H1 (cell line): ENCODE results near the gene GPR156. TPM values are rescaled to one million over a fixed set of nuclear protein-coding genes. Genes with fewer than 3 reads are reported as not detected.
"Not testable (repeated sequence)": the region's sequence is repeated elsewhere in the genome, so short reads cannot be mapped to it uniquely, and the experiment has no call there.

Experiments used
- CTCF ChIA-PET: fragments of 300-600 bp; sonication (Branson Sonifier 250); formaldehyde crosslinking; loops from one replicate; lab custom pipeline; 2021; ENCODE audit not compliant: partially characterized antibody; lab: Charles Lee
- POLR2A ChIA-PET: fragments of 300-600 bp; sonication (Branson Sonifier 250); formaldehyde crosslinking; loops from one replicate; lab custom pipeline; 2021; ENCODE audit warnings: inconsistent platforms; ENCODE audit not compliant: partially characterized antibody; lab: Charles Lee
- DNase-seq, 2 experiments: peaks; one replicate each; pipeline versions ENCODE4 v3.0.0 to v3.0.0-alpha.2; 2010 to 2022; ENCODE audit warnings: low spot score in 2 of 2, low read depth in 1 of 2, mixed read lengths in 1 of 2
- FAIRE-seq: peaks from 2 replicates; lab custom pipeline; 2011; peaks lifted over from hg19 to GRCh38; lab: Jason Lieb, UNC
- H2AFZ ChIP-seq: 2 replicates; pipeline ENCODE4 v1.8.1; 2012; ENCODE audit warnings: low read length, inconsistent platforms
- H2AK5ac ChIP-seq: 2 replicates; pipeline ENCODE4 v1.6.1; 2013; ENCODE audit warnings: low read depth, low read length
- H2BK120ac ChIP-seq: replicated peaks from 2 replicates; pipeline ENCODE3; 2013; ENCODE audit warnings: low read depth, low read length, inconsistent platforms
- H2BK12ac ChIP-seq: 2 replicates; pipeline ENCODE4 v1.6.1; 2013; ENCODE audit warnings: low read depth, low read length
- H2BK15ac ChIP-seq: 2 replicates; pipeline ENCODE4 v1.6.1; 2013; ENCODE audit warnings: low read length
- H2BK20ac ChIP-seq: 2 replicates; pipeline ENCODE4 v1.6.1; 2013; ENCODE audit warnings: low read length
- H2BK5ac ChIP-seq: 2 replicates; pipeline ENCODE4 v1.6.1; 2013; ENCODE audit warnings: low read depth, low read length
- H3K14ac ChIP-seq: 2 replicates; pipeline ENCODE4 v1.6.1; 2013; ENCODE audit warnings: inconsistent platforms; ENCODE audit not compliant: insufficient read length
- H3K18ac ChIP-seq: 2 replicates; pipeline ENCODE4 v1.6.1; 2013; ENCODE audit warnings: low read length; ENCODE audit errors: extremely low read depth
- H3K23ac ChIP-seq: 2 replicates; pipeline ENCODE4 v1.6.1; 2013; ENCODE audit warnings: inconsistent platforms; ENCODE audit not compliant: insufficient read length
- H3K23me2 ChIP-seq: 2 replicates; pipeline ENCODE4 v1.6.1; 2013; ENCODE audit warnings: low read depth, low read length
- H3K27ac ChIP-seq: 2 replicates; pipeline ENCODE4 v1.6.1; 2011; ENCODE audit warnings: low read depth, low read length, inconsistent platforms
- H3K27me3 ChIP-seq, 4 experiments: replicated peaks in 1 of 4; 1 replicate in 1 of 4; 2 replicates in 3 of 4; pipeline versions ENCODE4 v1.6.1 to v1.8.1; 2011 to 2013; ENCODE audit warnings: low read length in 3 of 4, mild to moderate bottlenecking in 3 of 4, inconsistent platforms in 2 of 4, mixed read lengths in 2 of 4, moderate library complexity in 1 of 4; ENCODE audit not compliant: control insufficient read depth in 3 of 4, insufficient read depth in 3 of 4; ENCODE audit errors: extremely low read depth in 1 of 4
- H3K36me3 ChIP-seq, 4 experiments: 2 replicates each; pipeline versions ENCODE4 v1.6.1 to v1.8.1; 2011 to 2013; ENCODE audit warnings: mild to moderate bottlenecking in 4 of 4, low read length in 3 of 4, moderate library complexity in 2 of 4, control low read depth in 1 of 4, inconsistent platforms in 1 of 4; ENCODE audit not compliant: insufficient read depth in 4 of 4, control insufficient read depth in 2 of 4
- H3K4ac ChIP-seq: replicated peaks from 2 replicates; pipeline ENCODE3; 2013; ENCODE audit warnings: low read length, low read depth, mixed read lengths, inconsistent platforms; ENCODE audit not compliant: insufficient read length
- H3K4me1 ChIP-seq, 4 experiments: replicated peaks in 1 of 4; 1 replicate in 1 of 4; 2 replicates in 3 of 4; pipeline versions ENCODE4 v1.6.1 to v1.8.1; 2011 to 2013; ENCODE audit warnings: low read length in 3 of 4, inconsistent platforms in 2 of 4, mixed read lengths in 1 of 4; ENCODE audit not compliant: insufficient read depth in 4 of 4, control insufficient read depth in 3 of 4
- H3K4me2 ChIP-seq, 2 experiments: 2 replicates each; pipeline versions ENCODE4 v1.6.1 to v1.8.1; 2011 to 2013; ENCODE audit warnings: low read depth in 2 of 2, low read length in 2 of 2, control low read depth in 1 of 2, inconsistent platforms in 1 of 2, mild to moderate bottlenecking in 1 of 2; ENCODE audit not compliant: insufficient read depth in 1 of 2
- H3K4me3 ChIP-seq, 4 experiments: fragments of 200-600, 300-600 bp in 1 of 4; sonication (generic), shearing (Covaris generic), sonication (Bioruptor Twin) in 1 of 4; 2 replicates each; pipeline versions ENCODE4 v1.5.1 to v1.8.1; 2011 to 2016; ENCODE audit warnings: low read length in 4 of 4, low read depth in 3 of 4, control low read depth in 2 of 4, inconsistent platforms in 2 of 4, mild to moderate bottlenecking in 2 of 4, mixed read lengths in 1 of 4, moderate library complexity in 1 of 4; ENCODE audit not compliant: insufficient read depth in 2 of 4; ENCODE audit errors: extremely low read depth in 1 of 4
- H3K56ac ChIP-seq: replicated peaks from 2 replicates; pipeline ENCODE3; 2013; ENCODE audit warnings: low read depth, mild to moderate bottlenecking, mixed read lengths, low read length, inconsistent platforms; ENCODE audit not compliant: insufficient read length
- H3K79me1 ChIP-seq: 2 replicates; pipeline ENCODE4 v1.6.1; 2013; ENCODE audit warnings: low read depth, low read length, control low read depth
- H3K79me2 ChIP-seq, 2 experiments: 2 replicates each; pipeline versions ENCODE4 v1.6.1 to v1.8.1; 2012 to 2013; ENCODE audit warnings: low read length in 2 of 2, mild to moderate bottlenecking in 2 of 2, inconsistent platforms in 1 of 2; ENCODE audit not compliant: insufficient read depth in 2 of 2, control insufficient read depth in 1 of 2
- H3K9ac ChIP-seq, 4 experiments: replicated peaks in 1 of 4; 1 replicate in 1 of 4; 2 replicates in 3 of 4; pipeline versions ENCODE4 v1.6.1 to v1.8.1; 2011 to 2013; ENCODE audit warnings: low read depth in 3 of 4, low read length in 3 of 4, control low read depth in 2 of 4, mild to moderate bottlenecking in 2 of 4, moderate library complexity in 2 of 4, inconsistent platforms in 1 of 4; ENCODE audit errors: extremely low read depth in 1 of 4
- H3K9me3 ChIP-seq, 2 experiments: 2 replicates each; pipeline versions ENCODE4 v1.6.1 to v1.8.1; 2012 to 2013; ENCODE audit warnings: mild to moderate bottlenecking in 2 of 2, moderate library complexity in 2 of 2, control low read depth in 1 of 2, inconsistent platforms in 1 of 2, low read depth in 1 of 2, low read length in 1 of 2, mixed read lengths in 1 of 2; ENCODE audit not compliant: insufficient read depth in 2 of 2
- H4K20me1 ChIP-seq, 2 experiments: replicated peaks in 1 of 2; 2 replicates each; pipeline versions ENCODE3 to v1.8.1; 2011 to 2013; ENCODE audit warnings: inconsistent platforms in 2 of 2, low read length in 2 of 2, mild to moderate bottlenecking in 1 of 2; ENCODE audit not compliant: insufficient read depth in 2 of 2, control insufficient read depth in 1 of 2
- H4K5ac ChIP-seq: 2 replicates; pipeline ENCODE4 v1.6.1; 2013; ENCODE audit warnings: low read length, low read depth, mixed read lengths, inconsistent platforms; ENCODE audit not compliant: insufficient read length
- H4K8ac ChIP-seq: 2 replicates; pipeline ENCODE4 v1.8.0; 2013; ENCODE audit warnings: mild to moderate bottlenecking, moderate library complexity, low read length, inconsistent platforms; ENCODE audit not compliant: insufficient read depth; ENCODE audit errors: extremely low read depth
- H4K91ac ChIP-seq: replicated peaks from 2 replicates; pipeline ENCODE3; 2013; ENCODE audit warnings: low read length, mixed read lengths, inconsistent platforms; ENCODE audit not compliant: insufficient read length
- SAP30 ChIP-seq: fragments of 300-600 bp; sonication (generic); IDR thresholded peaks from 2 replicates; pipeline ENCODE4 v1.7.1; 2012; ENCODE audit warnings: low read length, moderate library complexity, mild to moderate bottlenecking, inconsistent platforms; ENCODE audit not compliant: insufficient read depth, insufficient replicate concordance
- TCF12 ChIP-seq: IDR thresholded peaks from 2 replicates; pipeline ENCODE4 v1.6.1; 2011; ENCODE audit warnings: low read depth, mild to moderate bottlenecking, low read length
- WGBS, 2 experiments: shearing (Covaris generic) in 1 of 2; methylation state at CpG; one replicate each; pipeline versions ENCODE4 v1.1.6 to v1.1.7; 2013 to 2015; ENCODE audit warnings: low lambda C conversion rate in 2 of 2, mixed read lengths in 2 of 2, inconsistent platforms in 1 of 2, low coverage in 1 of 2, missing lambda C conversion rate in 1 of 2; ENCODE audit not compliant: insufficient replicate concordance in 2 of 2, insufficient coverage in 1 of 2, insufficient read length in 1 of 2; ENCODE audit errors: extremely low coverage in 1 of 2, missing lambda C conversion rate in 1 of 2; 5-methylcytosine and 5-hydroxymethylcytosine counted together
- polyA plus RNA-seq, 7 experiments: library from polyadenylated mRNA; depleted of rRNA in 3 of 7; stranded (reverse) in 5 of 7; unstranded in 2 of 7; fragments of >200 nt in 5 of 7; fragments of 200-250 nt in 2 of 7; gene quantifications; 1 replicate in 5 of 7; 2 replicates in 1 of 7; 4 replicates in 1 of 7; pipeline versions ENCODE4 v1.2.1 to v1.2.3, GENCODE V29; 2011 to 2013; ENCODE audit warnings: missing spikeins in 2 of 7, mixed read lengths in 2 of 7
- total RNA-seq: library from RNA; stranded (reverse); fragmentation: NEBNext Ultra II Directional; extraction: Animal tissue kit (Norgen Biotek cat#: 25700); gene quantifications from 2 replicates; pipeline ENCODE4 v1.2.1, GENCODE V29; 2021

GPR156 gene
- total and polyA plus RNA-seq, 2 of the 8 experiments (the other 6 are each of a cell fraction or from before 2014, with no cell fraction given): 1.6 to 1.8 TPM

- no peak for TF ChIP-seq SAP30
- TF ChIP-seq TCF12: no peak
Observed at GRCh38 chr3:120324190-120324589, 39.2 kb upstream of the GPR156 start (continued).

GRCh38 chr3:120323761-120324160 is 38.7 kb upstream of the GPR156 start:
- H2BK20ac ChIP-seq, H3K14ac ChIP-seq, H3K4me2 ChIP-seq, FAIRE-seq, H2BK5ac ChIP-seq, CTCF ChIA-PET, H3K9me3 ChIP-seq, H2AFZ ChIP-seq, H3K79me2 ChIP-seq, H3K27me3 ChIP-seq, H3K23ac ChIP-seq, H2BK15ac ChIP-seq, H3K4me1 ChIP-seq, H2AK5ac ChIP-seq, H4K91ac ChIP-seq, H4K8ac ChIP-seq, H3K56ac ChIP-seq, H4K20me1 ChIP-seq, H3K79me1 ChIP-seq, H3K23me2 ChIP-seq, H4K5ac ChIP-seq, H3K4ac ChIP-seq, H3K4me3 ChIP-seq, H3K36me3 ChIP-seq, H2BK120ac ChIP-seq, DNase-seq, H3K27ac ChIP-seq, H2BK12ac ChIP-seq, H3K18ac ChIP-seq, POLR2A ChIA-PET, H3K9ac ChIP-seq: not testable (repeated sequence)
- 82% methylated on average over 4 of the region's 4 CpGs; no CpG with 5 or more reads in 1 of the 2 experiments for WGBS, 2 experiments
